HepG2 (cell line): ENCODE measurements around the gene NEDD4L. TPM values are rescaled to one million over a fixed set of nuclear protein-coding genes. Genes with fewer than 3 reads are reported as not detected.

Source experiments
- ATAC-seq: fragments of 200-7000 bp; cut with Tn5 transposase; 3 replicates; pipeline ENCODE4 v1.9.1; 2020; ENCODE audit warnings: mild to moderate bottlenecking, moderate library complexity
- BruUV-seq: library from RNA; stranded (reverse); fragments of 400-500 nt; replicated peaks from 2 replicates; lab custom pipeline; 2021; lab: Mats Ljungman, UMichigan
- CTCF ChIA-PET: fragments of 300-600 bp; formaldehyde crosslinking; extraction: SDS; loops from one replicate; lab custom pipeline; 2021; ENCODE audit warnings: low total read pairs, inconsistent platforms, low intra/inter-chr PET ratio; lab: Yijun Ruan, JAX
- POLR2A ChIA-PET: fragments of 350-600 bp; sonication (Branson Sonifier 250); formaldehyde crosslinking; loops from one replicate; lab custom pipeline; 2020; ENCODE audit warnings: antibody characterized with exemption, inconsistent platforms; lab: Yijun Ruan, JAX
- DNase-seq: peaks from one replicate; pipeline ENCODE4 v3.0.0-alpha.2; 2015; ENCODE audit warnings: low spot score
- FAIRE-seq: peaks from 3 replicates; lab custom pipeline; 2011; peaks lifted over from hg19 to GRCh38; lab: Jason Lieb, UNC
- H2AFZ ChIP-seq: one replicate; pipeline ENCODE4 v1.6.1; 2011; ENCODE audit warnings: low read length, inconsistent platforms
- H3K27ac ChIP-seq: fragments of 300-600 bp; 3 replicates; pipeline ENCODE4 v1.8.0; 2011; ENCODE audit warnings: mixed run types, mild to moderate bottlenecking, mixed read lengths, low read length, inconsistent platforms; ENCODE audit not compliant: insufficient read depth; ENCODE audit errors: extremely low read length
- H3K27me3 ChIP-seq, 2 experiments: fragments of 200-600 bp in 1 of 2; 2 replicates in 1 of 2; 3 replicates in 1 of 2; pipeline versions ENCODE4 v1.6.0 to v1.8.0; 2011; ENCODE audit warnings: low read length in 2 of 2, mild to moderate bottlenecking in 2 of 2, moderate library complexity in 2 of 2, inconsistent platforms in 1 of 2; ENCODE audit not compliant: insufficient read depth in 2 of 2, control insufficient read depth in 1 of 2
- H3K36me3 ChIP-seq, 2 experiments: fragments of 200-600 bp in 1 of 2; replicated peaks in 1 of 2; 2 replicates in 1 of 2; 3 replicates in 1 of 2; pipeline versions ENCODE4 v1.5.1 to v1.8.0; 2011; ENCODE audit warnings: low read length in 2 of 2, inconsistent platforms in 1 of 2; ENCODE audit not compliant: insufficient read depth in 2 of 2, control insufficient read depth in 1 of 2
- H3K4me1 ChIP-seq: 2 replicates; pipeline ENCODE4 v1.5.1; 2012; ENCODE audit warnings: low read length, inconsistent platforms; ENCODE audit not compliant: insufficient read depth
- H3K4me2 ChIP-seq: 2 replicates; pipeline ENCODE4 v1.6.0; 2011; ENCODE audit warnings: low read depth, low read length, inconsistent platforms
- H3K4me3 ChIP-seq, 3 experiments: fragments of 200-600 bp in 1 of 3; sonication (generic), shearing (Covaris generic) in 1 of 3; replicated peaks in 1 of 3; 2 replicates each; pipeline ENCODE4 v1.5.1; 2011 to 2016; ENCODE audit warnings: low read length in 3 of 3, inconsistent platforms in 2 of 3, low read depth in 2 of 3, mild to moderate bottlenecking in 2 of 3, control low read depth in 1 of 3, mixed read lengths in 1 of 3; ENCODE audit not compliant: insufficient read depth in 1 of 3
- H3K79me2 ChIP-seq: one replicate; pipeline ENCODE4 v1.6.1; 2011; ENCODE audit warnings: low read length, inconsistent platforms; ENCODE audit not compliant: insufficient read depth
- H3K9ac ChIP-seq: 2 replicates; pipeline ENCODE4 v1.6.0; 2011; ENCODE audit warnings: mild to moderate bottlenecking, low read depth, low read length, inconsistent platforms; ENCODE audit not compliant: insufficient read depth
- H3K9me3 ChIP-seq: 2 replicates; pipeline ENCODE4 v1.5.1; 2012; ENCODE audit warnings: mild to moderate bottlenecking, low read length
- H4K20me1 ChIP-seq: 2 replicates; pipeline ENCODE4 v1.6.0; 2011; ENCODE audit warnings: inconsistent platforms, mild to moderate bottlenecking, low read length, moderate library complexity; ENCODE audit not compliant: insufficient read depth
- FOXK1 ChIP-seq: sonication (generic); formaldehyde crosslinking; IDR thresholded peaks from 2 replicates; pipeline ENCODE4 v1.4.0; 2020; ENCODE audit warnings: low read depth, missing genetic modification reagents, borderline replicate concordance
- NCOA5 ChIP-seq: sonication (generic); formaldehyde crosslinking; IDR thresholded peaks from 2 replicates; pipeline ENCODE4 v1.4.0; 2020; ENCODE audit warnings: missing genetic modification reagents
- REPIN1 ChIP-seq: sonication (generic); formaldehyde crosslinking; IDR thresholded peaks from 2 replicates; pipeline ENCODE4 v1.8.0; 2022; ENCODE audit warnings: missing genetic modification reagents, low read depth, mild to moderate bottlenecking, borderline replicate concordance
- SPEN ChIP-seq: sonication (generic); formaldehyde crosslinking; IDR thresholded peaks from 2 replicates; pipeline ENCODE4 v1.5.1; 2020; ENCODE audit warnings: low read depth, mild to moderate bottlenecking, missing genetic modification reagents
- ZNF44 ChIP-seq: sonication (generic); formaldehyde crosslinking; IDR thresholded peaks from 2 replicates; pipeline ENCODE4 v1.5.1; 2020; ENCODE audit warnings: mild to moderate bottlenecking, missing genetic modification reagents
- ZNF780A ChIP-seq: sonication (generic); formaldehyde crosslinking; IDR thresholded peaks from 2 replicates; pipeline ENCODE4 v1.8.0; 2022; ENCODE audit warnings: mild to moderate bottlenecking, missing genetic modification reagents, moderate library complexity
- ZNF883 ChIP-seq: sonication (generic); formaldehyde crosslinking; IDR thresholded peaks from 2 replicates; pipeline ENCODE4 v1.5.1; 2020; ENCODE audit warnings: mild to moderate bottlenecking, missing genetic modification reagents; ENCODE audit errors: not compliant biosample characterization
- WGBS: methylation state at CpG from one replicate; pipeline ENCODE4 v1.1.6; 2017; ENCODE audit warnings: low lambda C conversion rate; 5-methylcytosine and 5-hydroxymethylcytosine counted together
- in situ Hi-C: cut with HindIII; loops from 2 replicates; pipeline ENCODE4 v1.10.0; 2017; ENCODE audit warnings: low pct_unique_long_range_greater_than_20kb; ENCODE audit not compliant: extremely low pct_ligation_motif_present
- intact Hi-C: fragments of 100-400 bp; cut with micrococcal nuclease; formaldehyde crosslinking; loops from one replicate; pipeline ENCODE4 v1.10.0; 2022; ENCODE audit not compliant: unreplicated experiment
- polyA plus RNA-seq, 8 experiments: library from polyadenylated mRNA; depleted of rRNA in 3 of 8; stranded (reverse) in 7 of 8; unstranded in 1 of 8; fragments of >200 nt; fragmentation: Illumina TruSeq in 4 of 8; extraction: Trizol in 4 of 8; gene quantifications; 2 replicates each; pipeline versions ENCODE4 v1.2.1 to v1.2.3, GENCODE V29; 2011 to 2016; ENCODE audit warnings: low read depth in 4 of 8, missing spikeins in 1 of 8, mixed read lengths in 1 of 8; ENCODE audit not compliant: insufficient read depth in 1 of 8
- total RNA-seq, 5 experiments: library from RNA; depleted of rRNA; stranded (reverse); fragments of >200 nt; fragmentation: Illumina TruSeq; extraction: Trizol; gene quantifications; 2 replicates each; pipeline ENCODE4 v1.2.3, GENCODE V29; 2016; ENCODE audit warnings: low read depth in 1 of 5
- TF ChIP-seq, protein P1 (sequence below): sonication (generic); formaldehyde crosslinking; IDR thresholded peaks from 2 replicates; pipeline ENCODE4 v1.8.0; 2022; ENCODE audit warnings: low read depth, missing genetic modification reagents
- TF ChIP-seq, protein P2 (sequence below): sonication (generic); formaldehyde crosslinking; IDR thresholded peaks from 2 replicates; pipeline ENCODE4 v1.8.0; 2022; ENCODE audit warnings: missing genetic modification reagents, mild to moderate bottlenecking, moderate library complexity, borderline replicate concordance

NEDD4L gene
- total and polyA plus RNA-seq, 2 of the 13 experiments (the other 11 are each of a cell fraction or from before 2014, with no cell fraction given): 168 to 390 TPM

DNA sequence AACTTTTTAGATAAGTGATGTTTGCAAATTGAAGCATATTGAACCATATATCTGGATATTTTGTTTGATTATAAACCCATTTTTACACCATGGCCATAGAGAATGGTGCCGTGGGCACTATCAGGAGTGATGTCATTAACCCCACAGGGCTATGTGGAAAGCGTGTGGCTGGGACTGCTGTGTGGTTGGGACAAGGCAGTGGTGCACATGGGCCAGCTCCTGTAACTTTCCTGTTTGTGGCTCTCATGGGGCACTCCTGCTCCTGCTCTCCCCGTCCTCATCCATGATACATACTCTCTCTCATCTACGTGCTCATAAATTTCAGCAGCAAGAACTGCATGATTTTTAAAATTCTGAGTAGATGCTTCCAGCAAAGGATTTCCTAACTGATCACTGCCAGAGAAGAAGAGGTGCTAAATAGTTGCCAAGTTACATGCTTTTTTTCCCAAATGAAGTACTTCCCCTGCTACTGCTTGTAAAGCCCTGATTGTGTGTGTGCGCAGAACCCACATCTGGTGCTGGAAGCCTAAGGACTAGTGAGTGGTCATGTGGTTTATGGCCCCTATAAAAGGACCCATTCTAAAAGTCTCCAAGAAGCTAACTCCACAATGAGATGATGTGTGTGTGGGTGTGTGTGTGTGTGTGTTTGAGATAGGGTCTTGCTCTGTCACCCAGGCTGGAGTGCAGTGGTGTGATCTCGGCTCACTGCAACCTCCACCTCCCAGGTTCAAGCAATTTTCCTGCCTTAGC is 240.8 kb downstream of the NEDD4L start:
- H3K9me3 ChIP-seq: no peaks in the 10 kb centered on the region
- in situ Hi-C loops (no loop called here), intact Hi-C loops (no loop called here)
- H3K9ac ChIP-seq: peak overlapping the region; percentile 46
- no peak overlapping the region for H2AFZ ChIP-seq
- peaks cover 0 to 1% of the 10 kb centered on the region in 2 experiments; a peak in 1 of 5 replicates for H3K36me3 ChIP-seq
- no peak for DNase-seq
- H4K20me1 ChIP-seq: no peaks in the 10 kb centered on the region
- no peaks in the 10 kb centered on the region for H3K27me3 ChIP-seq
- ChIA-PET CTCF (no interaction called here), POLR2A (interaction anchor here (1.2 to 1.5 kb wide), 2 partner anchors 29 to 61 kb away, joined by 3 to 5 read pairs; no protein-coding TSS in a partner anchor)
- H3K4me3 ChIP-seq: no peak overlapping the region
- TF ChIP-seq REPIN1 (CRISPR knock-in tag): no peak
- no peak for TF ChIP-seq NCOA5 (CRISPR knock-in tag)
- TF ChIP-seq ZNF780A: no peak
- no peak for TF ChIP-seq ZNF883 (CRISPR knock-in tag)
- no peak for TF ChIP-seq SPEN (CRISPR knock-in tag)
- no peak for TF ChIP-seq ZNF44 (CRISPR knock-in tag)
- no peak for TF ChIP-seq FOXK1 (CRISPR knock-in tag)
- TF ChIP-seq, protein P1, sequence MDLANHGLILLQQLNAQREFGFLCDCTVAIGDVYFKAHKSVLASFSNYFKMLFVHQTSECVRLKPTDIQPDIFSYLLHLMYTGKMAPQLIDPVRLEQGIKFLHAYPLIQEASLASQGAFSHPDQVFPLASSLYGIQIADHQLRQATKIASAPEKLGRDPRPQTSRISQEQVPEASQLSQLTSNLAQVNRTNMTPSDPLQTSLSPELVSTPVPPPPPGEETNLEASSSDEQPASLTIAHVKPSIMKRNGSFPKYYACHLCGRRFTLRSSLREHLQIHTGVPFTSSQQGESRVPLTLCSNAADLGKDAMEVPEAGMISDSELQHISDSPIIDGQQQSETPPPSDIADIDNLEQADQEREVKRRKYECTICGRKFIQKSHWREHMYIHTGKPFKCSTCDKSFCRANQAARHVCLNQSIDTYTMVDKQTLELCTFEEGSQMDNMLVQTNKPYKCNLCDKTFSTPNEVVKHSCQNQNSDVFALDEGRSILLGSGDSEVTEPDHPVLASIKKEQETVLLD (CRISPR knock-in tag): no peak
- TF ChIP-seq, protein P2, sequence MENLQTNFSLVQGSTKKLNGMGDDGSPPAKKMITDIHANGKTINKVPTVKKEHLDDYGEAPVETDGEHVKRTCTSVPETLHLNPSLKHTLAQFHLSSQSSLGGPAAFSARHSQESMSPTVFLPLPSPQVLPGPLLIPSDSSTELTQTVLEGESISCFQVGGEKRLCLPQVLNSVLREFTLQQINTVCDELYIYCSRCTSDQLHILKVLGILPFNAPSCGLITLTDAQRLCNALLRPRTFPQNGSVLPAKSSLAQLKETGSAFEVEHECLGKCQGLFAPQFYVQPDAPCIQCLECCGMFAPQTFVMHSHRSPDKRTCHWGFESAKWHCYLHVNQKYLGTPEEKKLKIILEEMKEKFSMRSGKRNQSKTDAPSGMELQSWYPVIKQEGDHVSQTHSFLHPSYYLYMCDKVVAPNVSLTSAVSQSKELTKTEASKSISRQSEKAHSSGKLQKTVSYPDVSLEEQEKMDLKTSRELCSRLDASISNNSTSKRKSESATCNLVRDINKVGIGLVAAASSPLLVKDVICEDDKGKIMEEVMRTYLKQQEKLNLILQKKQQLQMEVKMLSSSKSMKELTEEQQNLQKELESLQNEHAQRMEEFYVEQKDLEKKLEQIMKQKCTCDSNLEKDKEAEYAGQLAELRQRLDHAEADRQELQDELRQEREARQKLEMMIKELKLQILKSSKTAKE (CRISPR knock-in tag): no peak
- no peak; the same call in 2 of the 3 replicates for ATAC-seq
- no TSS peak for BruUV-seq
- H3K79me2 ChIP-seq: peaks cover 57% of the 10 kb centered on the region
- peak overlapping the region; percentile 27; the same call in 1 of the 2 replicates for H3K4me2 ChIP-seq
- 93% methylated on average over 5 of the region's 6 CpGs for WGBS
- no peak for FAIRE-seq
- peak overlapping the region; percentile 97 for H3K27ac ChIP-seq
- H3K4me1 ChIP-seq: peaks cover 69% of the 10 kb centered on the region
